GM21619 (cell line): Measurements from ENCODE around the gene ZNF212.
"Not testable (repeated sequence)": the region's sequence is repeated elsewhere in the genome, so short reads cannot be mapped to it uniquely, and the experiment has no call there.

Experiments
- ATAC-seq: cut with Tn5 transposase; IDR thresholded peaks from one replicate; pipeline ENCODE4 v1.9.1; 2021; ENCODE audit not compliant: unreplicated experiment

Gene ZNF212

DNA sequence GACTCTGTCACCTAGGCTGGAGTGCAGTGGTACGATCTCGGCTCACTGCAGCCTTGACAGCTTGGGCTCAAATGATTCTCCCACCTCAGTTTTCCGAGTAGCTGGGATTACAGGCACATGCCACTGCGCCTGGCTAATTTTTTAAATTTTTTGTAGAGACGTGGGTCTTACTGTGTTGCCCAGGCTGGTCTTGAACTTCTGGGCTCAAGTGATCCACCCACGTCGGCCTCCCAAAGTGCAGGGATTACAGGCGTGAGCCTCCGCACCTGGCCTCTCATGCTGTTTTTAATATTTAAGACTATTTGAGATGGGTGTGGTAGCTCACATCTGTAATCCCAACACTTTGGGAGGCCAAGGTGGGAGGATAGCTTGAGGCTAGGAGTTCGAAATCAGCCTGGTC is 12.1 kb downstream of the ZNF212 start:
- not testable (repeated sequence) for ATAC-seq

DNA sequence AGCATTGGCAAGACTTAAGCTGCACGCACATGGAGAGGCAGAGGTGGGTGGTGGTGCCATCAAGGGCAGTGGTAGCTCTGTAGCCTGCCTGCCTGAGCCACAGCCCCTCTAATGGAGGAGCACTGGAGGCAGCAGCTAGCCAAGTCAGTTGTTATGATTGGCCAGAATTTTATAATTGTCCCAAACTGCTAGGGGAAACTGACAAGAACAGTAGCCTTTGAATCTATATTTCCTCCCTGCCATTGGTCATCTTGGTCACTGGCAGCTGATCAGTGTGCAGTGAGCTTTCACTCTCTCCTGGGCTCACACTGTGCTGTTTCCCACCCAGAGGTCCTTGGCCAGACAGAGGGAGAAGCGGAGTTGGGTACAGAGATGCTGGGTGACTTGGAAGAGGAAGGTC is 12.9 kb downstream of the ZNF212 start:
- ATAC-seq = no peak

- ATAC-seq = no peak
Observed at GRCh38 chr7:149253665-149254064, 14.2 kb downstream of the ZNF212 start.

DNA sequence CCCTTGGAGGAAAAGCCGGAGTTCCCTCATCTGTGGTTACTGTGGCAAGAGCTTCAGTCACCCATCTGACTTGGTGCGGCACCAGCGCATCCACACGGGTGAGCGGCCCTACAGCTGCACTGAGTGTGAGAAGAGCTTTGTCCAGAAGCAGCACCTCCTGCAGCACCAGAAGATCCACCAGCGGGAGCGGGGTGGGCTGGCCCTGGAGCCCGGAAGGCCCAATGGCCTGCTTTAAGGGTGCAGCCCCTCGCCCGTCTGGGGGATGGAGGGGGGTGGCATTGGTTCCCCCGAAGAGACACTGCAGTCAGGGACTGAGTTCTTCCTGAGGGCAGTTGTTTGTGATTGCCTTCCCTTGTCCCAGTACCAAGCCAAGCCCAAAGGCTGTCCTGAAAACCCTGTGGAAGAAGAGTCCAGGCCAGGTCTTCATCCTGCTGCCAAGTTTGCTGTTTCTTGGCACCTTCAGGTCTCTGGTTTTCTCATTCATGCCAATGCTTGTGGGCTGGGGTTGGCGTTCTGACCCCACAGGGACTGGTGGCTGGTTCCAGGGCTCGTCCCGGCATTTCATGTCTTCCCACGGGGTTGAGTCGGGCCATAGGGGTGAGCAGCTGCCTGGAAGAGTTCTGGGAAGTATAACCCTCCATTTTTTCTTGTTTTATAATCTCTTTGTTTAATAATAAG is 14.9 kb downstream of the ZNF212 start:
- ATAC-seq = no peak

DNA sequence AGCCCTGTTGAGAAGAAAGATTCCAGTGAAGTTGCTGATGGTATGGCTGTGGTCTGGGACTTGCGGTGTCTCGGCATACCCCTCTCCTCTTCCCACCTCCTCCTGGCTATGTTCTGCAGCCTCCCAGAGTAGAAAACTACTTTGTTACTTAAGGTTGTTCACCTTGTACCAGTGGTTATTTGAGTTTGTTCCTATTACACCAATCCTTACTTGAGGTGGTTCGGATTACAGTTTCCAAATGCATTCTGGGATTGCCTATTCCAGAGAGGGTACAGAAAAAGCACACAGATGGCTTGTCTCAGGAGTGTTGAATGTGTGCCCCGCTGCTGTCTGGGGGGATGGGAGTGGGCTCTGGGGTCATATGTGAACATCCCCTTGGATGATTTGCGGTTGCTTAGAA is 15.7 kb downstream of the ZNF212 start:
- ATAC-seq = no peak

DNA sequence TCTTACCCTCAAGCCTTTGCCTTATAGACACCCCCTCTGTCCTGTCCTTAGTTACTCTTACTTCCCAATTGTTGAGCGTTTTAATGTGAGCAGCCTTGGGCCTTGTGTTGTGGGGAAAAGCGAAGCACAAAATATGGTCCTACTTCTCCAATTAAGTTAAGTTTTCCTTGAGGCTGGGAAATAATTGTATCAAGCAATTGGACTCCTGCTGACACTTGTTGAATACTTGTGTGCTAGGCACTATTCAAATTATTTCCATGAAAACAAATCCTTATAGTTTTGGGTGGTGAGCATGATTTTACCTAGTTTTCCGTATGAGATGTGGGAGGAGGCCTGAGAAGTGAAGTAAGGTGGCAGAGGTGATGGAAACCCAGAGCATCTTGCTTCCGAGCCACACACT is 17.1 kb downstream of the ZNF212 start:
- no peak for ATAC-seq

DNA sequence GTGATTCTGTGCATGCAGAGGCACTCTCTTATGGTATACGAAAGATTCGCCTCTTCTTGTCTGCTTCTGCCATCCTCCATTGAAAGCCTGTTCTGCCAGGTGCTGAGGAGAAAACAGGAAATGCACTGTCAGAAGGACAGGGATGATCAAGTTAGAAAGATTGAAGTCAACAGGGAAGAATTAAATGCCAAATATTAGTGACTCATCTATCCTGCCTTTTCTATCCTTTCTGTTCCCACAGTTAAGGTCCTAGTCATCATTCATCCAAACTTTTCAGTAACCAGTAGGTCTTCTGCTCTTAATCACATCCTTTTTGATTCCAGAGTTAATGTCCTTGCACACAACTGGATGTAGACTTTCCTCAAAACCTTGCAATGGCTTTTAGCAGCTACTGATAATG is 17.7 kb downstream of the ZNF212 start:
- no peak for ATAC-seq

GRCh38 chr7:149261316-149261828 is 21.9 kb downstream of the ZNF212 start:
- peak; percentile 3 for ATAC-seq

DNA sequence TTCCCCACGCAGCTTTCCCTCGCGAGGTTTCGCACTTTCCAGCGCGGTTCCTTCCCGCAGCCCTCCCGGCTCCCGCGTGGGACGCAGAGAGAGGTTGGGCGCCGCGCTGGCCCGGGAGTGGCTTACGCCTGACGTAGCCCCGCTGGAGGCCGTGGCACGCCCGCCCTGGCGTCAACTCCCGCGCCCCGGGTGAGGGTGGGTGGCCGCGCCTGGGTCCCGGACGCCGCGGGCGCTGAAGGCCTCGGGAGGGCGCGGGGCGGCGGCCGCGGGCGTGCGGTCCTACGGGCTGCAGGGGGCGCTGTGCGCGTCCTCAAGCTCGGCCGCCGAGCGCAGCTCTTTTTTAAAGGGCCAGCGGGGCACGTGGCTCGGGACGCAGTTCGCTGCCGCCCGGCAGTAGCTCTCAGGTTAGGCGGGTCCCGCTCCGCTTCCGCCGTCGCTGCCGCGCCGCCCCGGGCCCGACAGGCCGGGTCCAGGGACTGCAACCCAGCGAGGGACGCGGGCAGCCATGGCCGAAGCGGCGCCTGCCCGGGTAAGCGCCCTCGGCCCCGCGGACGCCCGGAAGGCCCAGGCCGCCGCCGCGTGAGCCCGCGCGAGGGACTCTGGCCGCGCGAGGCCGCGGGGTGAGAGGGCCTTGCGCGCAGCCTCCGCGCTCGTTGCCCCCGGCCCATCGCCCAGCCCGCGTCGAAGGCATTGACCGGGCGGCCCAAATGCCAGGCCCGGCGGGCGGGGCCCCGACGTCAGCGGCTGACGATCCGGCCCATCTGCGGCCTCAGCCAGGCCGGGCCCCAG is 22.6 kb downstream of the ZNF212 start, which contains the start of gene ZNF783:
Gene ZNF783, plus strand, starts transcription at position 368 of the 789 bp plus-strand sequence. Its CDS starts 138 bp downstream, at position 506.
- ATAC-seq = peak; percentile 81

- no peak for ATAC-seq
Observed at GRCh38 chr7:149266451-149266850, 27.0 kb downstream of the ZNF212 start.

DNA sequence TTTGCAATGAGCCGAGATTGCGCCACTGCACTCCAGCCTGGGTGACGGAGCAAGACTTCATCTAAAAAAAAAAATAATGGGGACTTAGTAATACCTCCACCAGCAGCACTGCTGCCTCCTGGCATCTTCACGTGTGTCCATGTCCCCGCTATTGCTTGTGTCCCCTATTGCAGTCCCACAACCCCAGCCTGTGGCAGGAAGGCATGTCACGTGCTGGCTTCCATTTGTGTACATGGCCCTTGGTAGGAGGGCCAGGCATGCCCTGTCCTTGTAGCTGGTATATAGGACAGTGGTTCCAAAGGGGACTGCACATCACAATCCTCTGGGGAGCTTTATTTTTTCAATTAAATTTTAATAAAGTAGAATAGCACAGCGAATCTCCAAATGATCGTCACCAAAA is 28.3 kb downstream of the ZNF212 start:
- ATAC-seq = no peak

DNA sequence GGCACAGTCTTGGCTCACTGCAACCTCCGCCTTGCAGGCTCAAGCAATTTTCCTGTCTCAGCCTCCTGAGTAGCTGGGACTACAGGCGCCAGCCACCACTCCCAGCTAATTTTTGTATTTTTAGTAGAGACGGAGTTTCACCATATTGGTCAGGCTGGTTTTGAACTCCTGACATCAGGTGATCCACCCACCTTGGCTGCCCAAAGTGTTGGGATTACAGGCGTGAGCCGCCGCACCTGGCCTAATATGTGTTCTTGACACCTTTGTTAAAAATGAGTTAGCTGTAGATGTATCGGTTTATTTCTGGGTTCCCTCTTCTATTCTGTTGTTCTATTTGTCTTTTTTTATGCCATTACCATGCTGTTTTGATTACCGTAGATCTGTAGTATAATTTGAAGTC is 35.0 kb downstream of the ZNF212 start:
- ATAC-seq = not testable (repeated sequence)

- no peak for ATAC-seq
Observed at GRCh38 chr7:149277871-149278270, 38.4 kb downstream of the ZNF212 start.

GRCh38 chr7:149278396-149278795 is 38.9 kb downstream of the ZNF212 start:
- ATAC-seq = no peak

DNA sequence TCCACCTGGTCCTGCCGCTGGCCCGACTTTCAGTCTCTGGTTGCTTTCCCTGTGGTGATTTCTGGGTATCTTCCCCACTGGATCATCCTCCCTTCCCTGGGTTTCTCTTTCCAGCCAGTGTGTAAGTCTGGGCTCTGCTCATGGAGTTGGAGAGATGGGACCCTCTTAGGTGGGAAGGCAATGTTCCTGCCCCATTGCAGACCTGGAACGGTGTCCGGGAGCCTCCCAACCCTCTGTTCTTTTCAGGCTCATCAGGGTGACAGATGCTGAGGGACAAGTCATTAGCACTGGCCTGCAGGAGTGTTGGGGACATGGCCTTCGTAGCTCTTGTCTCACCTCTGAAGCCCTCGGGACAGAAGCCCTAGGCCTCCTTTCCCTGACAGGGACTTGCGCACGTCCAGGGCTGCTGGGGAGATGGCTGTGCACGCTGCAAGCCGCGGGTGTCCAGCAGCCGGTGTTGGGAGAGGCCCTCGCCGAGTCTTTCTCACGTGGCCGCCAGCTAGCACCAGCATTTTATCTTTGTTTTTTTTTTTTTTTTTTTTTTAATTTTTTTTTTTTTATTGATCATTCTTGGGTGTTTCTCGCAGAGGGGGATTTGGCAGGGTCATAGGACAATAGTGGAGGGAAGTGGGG is 39.8 kb downstream of the ZNF212 start:
- no peak for ATAC-seq

GRCh38 chr7:149280151-149280550 is 40.7 kb downstream of the ZNF212 start:
- no peak for ATAC-seq

DNA sequence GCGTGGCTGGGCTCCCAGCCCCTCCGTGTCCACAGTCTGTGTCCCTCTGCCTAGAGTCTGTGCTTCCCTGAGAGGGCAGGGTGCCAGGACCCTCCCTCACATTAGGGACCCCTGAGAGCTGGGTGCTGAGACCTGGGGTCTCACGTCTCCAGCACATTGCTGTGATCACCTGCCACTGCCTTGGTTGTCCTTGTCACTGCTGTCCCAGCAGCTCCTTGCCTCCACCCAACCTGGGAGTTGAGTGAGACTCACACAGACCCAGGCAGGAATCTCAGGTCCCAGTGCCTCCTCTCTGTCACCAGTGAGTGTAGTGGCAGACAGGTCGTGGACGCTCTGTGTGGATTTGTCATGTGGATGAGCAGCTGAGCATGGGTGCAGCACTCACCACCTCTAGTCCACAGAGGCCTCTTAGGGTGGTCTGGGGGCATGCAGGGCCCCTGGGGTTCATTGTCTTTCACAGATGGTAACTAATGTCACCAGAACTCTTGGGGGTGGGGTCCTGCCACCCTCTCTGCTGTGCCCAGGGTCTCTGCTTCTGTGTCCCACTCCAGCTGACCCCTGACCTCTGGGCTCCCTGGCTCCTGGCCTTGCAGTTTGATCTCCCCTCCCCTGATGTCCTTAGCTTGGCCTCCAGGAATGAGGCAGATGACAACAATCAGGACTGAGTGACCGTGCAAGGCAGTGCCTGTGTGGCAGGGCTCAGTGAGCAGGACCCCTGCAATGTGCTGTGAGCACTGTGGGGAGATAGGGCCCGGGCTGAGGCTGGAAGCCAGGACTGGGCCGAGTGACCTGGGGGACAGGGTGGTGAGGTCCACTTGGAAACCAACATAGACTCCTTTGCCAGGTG is 41.4 kb downstream of the ZNF212 start:
- no peak for ATAC-seq

GRCh38 chr7:149281508-149282330 is 42.3 kb downstream of the ZNF212 start:
- ATAC-seq = no peak

- no peak for ATAC-seq
Observed at GRCh38 chr7:149282331-149282655, 42.8 kb downstream of the ZNF212 start.

DNA sequence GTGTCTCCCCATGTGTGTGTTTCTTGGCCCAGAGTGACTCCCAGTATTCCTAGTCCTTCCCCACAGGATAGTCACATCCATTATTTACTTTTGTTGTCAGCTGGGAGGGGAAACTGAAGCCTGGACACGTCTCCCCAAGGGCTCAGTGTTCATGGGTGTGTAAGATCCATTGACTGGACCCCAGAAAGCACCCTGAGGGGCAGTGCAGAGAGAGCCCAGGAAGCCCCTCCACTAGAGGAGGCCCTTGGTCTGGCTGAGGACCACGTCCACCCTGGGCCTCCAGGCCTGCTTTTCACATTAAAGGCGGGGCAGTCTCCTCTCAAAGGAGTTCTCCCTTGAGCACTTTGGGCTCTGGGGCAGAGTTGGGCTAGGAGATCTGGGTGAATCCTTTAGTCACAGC is 43.9 kb downstream of the ZNF212 start:
- no peak for ATAC-seq
